ENCODE data around the gene TOR4A.
"Not testable (repeated sequence)": the region's sequence is repeated elsewhere in the genome, so short reads cannot be mapped to it uniquely, and the experiment has no call there.

TOR4A gene

DNA sequence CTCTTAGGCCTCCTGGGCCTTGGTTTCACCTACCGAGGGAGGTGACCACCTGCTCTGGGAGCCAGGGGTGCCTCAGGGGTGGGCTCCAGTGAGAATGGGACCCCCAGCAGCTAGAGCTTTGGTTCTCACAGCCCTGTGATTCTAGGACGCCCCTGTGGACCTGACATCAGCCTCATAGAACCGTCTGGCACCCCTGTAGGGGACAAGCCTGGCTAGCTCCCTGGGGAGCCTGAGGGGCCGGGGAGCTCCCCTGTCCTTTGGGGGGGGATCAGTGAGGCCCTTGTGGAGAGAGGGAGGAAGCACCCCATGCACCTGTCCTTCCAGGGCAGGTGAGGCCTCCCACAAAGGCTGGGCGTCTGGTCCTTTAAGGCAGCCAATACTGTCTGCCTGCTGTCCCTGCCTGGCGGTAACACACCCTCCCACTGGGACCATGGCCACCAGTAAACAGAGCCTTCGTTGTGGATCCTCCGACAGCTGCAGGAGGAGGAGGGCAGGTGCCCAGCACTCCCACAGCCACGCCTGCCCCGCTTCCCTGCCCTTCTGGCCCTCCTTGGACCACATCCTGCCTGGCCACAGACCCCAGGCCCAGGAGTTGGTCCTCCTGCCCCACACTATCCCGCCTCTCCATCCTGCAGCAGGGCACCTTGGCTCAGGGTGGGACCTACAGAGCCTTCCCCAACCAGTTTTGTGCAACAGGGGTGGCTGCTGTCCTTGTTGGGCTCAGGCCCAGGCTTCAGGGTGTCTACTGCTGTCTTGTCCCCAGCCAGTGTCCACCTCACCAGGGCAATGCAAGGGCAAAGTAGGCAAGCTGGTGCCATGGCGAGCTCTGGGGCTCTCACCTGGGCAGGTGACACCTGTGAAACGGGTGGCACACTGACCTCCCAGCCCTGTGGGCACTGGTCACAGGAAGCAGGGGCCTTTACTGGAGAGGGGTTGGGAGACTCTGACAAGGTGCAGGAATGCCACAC, 39.5 kb upstream of the TOR4A start:
- DNase-seq (ENCODE audit: low read depth, low spot score), result no peak

DNA sequence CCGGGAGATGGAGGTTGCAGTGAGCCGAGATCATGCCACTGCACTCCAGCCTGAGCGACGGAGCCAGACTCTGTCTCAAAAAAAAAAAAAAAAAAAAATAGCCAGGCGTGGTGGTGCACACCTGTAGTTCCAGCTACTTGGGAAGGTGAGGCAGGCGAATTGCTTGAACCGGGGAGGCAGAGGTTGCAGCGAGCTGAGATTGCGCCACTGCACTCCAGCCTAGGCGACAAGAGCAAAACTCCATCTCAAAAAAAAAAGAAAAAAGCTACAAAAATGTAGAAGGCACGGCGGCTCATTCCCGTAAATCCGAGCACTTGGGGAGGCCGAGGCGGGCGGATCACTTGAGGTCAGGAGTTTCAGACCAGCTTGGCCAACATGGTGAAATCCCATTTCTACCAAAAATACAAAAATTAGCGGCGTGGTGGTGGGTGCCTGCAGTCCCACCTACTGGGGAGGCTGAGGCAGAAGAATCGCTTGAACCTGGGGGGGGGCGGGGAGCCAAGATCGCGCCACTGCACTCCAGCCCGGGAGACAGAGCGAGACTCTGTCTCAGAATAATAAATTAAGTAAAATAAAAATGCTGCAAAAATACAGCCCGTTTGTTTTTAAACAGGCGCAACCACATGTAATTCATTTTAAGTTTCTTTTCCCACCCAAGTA, 37.9 kb upstream of the TOR4A start:
- DNase-seq (ENCODE audit: low read depth, low spot score), result not testable (repeated sequence)

DNA sequence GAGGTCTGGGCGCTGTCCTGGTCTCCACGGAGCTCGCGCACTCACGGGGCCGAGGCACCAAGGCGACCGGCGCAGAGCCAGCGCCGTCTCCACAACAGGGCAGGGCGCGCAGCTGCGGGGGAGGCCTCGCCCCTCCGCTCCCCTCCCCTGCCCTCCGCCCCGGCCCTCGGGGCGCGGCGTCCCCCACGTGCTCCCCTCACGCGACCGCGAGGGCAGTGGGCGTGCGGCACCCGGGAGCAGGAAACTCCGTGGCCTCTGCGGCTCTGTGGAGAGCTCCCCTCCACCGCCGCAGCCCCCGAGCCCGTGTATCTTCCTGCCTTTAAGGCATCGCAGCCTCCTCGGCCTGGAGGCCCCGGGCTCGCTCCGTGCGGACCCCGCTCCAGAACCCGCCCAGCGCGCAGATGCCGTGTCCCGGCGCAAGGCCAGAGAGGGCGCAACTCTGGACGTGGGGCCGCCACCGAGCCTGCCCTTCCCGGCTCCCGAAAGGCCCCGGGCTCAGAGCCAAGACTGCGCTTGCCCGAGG, 37.1 kb upstream of the TOR4A start:
- no peak for DNase-seq (ENCODE audit: low read depth, low spot score)

DNA sequence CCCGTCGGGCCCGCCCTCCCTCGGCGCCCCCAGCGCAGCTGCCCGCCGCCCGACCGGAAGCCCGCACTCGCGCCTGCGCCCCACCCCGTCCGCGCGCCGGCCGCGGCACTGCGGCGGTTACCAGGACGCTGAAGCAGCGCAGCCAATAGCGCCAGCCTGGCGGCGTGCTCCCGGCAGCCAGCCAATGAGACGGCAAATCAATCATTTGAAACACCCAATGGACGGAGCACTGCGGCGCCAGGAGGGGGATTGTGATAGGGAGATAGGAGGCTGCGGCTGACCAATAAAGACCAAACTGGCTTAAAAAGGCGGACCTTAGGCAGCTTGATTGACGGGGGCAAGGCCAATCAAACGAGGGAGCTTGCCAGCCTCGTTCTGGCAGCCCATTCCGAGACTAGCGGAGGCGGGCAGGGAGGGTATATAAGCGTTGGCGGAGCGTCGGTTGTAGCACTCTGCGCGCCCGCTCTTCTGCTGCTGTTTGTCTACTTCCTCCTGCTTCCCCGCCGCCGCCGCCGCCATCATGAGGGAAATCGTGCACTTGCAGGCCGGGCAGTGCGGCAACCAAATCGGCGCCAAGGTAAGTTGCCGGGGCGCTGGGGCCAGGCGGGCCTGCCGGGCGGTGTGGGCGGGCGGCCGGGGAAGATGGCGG, 36.6 kb upstream of the TOR4A start, which contains the start of gene TUBB4B:
Gene TUBB4B, plus strand, starts transcription at position 447 of the 649 bp plus-strand sequence. Its CDS starts 74 bp downstream, at position 521.
- peak; percentile 100 for DNase-seq (ENCODE audit: low read depth, low spot score)

DNA sequence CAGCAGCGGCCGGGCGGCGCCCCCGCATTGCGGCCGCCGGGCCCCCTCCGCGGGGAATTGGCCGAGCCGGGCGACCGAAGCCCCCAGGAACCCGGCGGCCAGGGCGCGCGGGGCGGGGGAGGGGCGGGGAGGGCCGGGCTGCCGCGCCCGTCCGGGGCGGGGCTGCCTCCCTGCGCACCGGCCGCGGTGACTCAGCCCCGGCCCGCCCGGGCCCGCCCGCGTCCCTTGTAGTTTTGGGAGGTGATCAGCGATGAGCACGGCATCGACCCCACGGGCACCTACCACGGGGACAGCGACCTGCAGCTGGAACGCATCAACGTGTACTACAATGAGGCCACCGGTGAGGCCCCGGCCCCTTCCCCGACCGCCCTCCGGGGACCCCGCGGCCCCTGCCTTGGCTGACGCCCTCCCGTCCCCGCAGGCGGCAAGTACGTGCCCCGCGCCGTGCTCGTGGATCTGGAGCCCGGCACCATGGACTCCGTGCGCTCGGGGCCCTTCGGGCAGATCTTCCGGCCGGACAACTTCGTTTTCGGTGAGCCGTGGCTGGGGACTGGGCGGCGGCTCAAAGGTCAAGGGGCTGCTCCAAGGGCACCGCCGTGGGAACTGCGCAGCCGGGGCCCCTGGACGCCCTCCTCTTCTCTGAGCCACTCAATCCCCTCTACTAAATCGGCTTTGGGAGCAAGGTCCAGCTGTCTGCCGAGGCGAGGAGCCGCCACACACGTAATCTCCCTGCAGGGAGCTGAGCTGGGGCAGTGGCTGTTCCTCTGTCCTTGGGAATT, 35.8 kb upstream of the TOR4A start:
- no peak for DNase-seq (ENCODE audit: low read depth, low spot score)

DNA sequence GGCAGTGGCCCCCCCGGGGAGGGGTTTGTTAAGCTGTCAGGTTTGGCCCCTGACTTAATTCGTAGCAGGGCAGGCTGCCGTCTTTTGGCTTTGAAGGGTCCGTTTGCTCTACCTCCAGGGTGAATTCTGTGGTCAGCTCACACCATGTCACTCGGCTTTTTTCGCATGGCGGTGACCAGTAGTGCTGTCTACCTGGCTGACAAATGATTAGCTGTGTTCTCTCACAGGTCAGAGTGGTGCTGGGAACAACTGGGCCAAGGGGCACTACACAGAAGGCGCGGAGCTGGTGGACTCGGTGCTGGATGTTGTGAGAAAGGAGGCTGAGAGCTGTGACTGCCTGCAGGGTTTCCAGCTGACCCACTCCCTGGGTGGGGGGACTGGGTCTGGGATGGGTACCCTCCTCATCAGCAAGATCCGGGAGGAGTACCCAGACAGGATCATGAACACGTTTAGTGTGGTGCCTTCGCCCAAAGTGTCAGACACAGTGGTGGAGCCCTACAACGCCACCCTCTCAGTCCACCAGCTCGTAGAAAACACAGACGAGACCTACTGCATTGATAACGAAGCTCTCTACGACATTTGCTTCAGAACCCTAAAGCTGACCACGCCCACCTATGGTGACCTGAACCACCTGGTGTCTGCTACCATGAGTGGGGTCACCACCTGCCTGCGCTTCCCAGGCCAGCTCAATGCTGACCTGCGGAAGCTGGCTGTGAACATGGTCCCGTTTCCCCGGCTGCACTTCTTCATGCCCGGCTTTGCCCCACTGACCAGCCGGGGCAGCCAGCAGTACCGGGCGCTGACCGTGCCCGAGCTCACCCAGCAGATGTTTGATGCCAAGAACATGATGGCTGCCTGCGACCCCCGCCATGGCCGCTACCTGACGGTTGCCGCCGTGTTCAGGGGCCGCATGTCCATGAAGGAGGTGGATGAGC, 35.0 kb upstream of the TOR4A start:
- no peak for DNase-seq (ENCODE audit: low read depth, low spot score)

DNA sequence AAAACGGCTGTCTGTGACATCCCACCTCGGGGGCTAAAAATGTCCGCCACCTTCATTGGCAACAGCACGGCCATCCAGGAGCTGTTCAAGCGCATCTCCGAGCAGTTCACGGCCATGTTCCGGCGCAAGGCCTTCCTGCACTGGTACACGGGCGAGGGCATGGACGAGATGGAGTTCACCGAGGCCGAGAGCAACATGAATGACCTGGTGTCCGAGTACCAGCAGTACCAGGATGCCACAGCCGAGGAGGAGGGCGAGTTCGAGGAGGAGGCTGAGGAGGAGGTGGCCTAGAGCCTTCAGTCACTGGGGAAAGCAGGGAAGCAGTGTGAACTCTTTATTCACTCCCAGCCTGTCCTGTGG, 34.3 kb upstream of the TOR4A start:
- DNase-seq (ENCODE audit: low read depth, low spot score), result not testable (repeated sequence)

DNA sequence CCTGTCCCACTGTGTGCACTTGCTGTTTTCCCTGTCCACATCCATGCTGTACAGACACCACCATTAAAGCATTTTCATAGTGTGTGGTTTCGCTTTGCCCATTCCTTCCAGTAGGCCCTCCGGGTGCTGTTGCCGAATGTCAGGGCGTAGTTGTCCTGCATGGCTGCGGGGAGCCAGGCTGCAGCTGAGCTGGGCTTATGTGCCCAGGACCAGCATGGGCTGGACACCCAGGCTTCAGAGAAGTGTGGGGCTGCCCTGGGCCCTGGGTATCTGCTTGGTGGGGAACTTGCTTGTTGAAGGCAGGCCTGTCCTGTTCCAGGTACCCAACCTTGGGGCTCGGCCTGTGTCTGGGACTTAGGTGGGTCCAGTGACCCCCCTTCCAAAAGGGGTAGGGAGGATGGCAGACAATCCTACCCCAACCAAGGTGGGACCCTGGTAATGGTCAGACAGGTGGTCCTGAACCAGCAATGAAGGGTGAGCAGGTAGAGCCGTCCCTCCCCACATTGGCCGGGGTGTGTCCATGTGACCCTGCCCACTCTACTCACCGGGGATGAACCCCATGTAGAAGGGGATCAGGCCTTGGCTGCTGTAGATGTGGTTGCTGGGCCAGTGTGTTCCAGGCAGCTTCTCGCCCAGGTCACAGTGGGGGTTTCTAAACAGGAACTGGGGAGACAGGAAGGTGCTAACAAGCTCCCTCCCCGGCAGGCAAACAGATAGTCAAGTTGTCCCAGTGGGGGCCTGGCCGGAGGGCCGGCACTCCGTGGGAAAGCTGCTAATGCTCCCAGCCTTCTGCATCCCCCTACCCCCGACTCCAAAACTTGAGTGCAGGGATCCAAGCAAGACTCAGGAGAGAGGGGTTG, 33.7 kb upstream of the TOR4A start:
- no peak for DNase-seq (ENCODE audit: low read depth, low spot score)

DNA sequence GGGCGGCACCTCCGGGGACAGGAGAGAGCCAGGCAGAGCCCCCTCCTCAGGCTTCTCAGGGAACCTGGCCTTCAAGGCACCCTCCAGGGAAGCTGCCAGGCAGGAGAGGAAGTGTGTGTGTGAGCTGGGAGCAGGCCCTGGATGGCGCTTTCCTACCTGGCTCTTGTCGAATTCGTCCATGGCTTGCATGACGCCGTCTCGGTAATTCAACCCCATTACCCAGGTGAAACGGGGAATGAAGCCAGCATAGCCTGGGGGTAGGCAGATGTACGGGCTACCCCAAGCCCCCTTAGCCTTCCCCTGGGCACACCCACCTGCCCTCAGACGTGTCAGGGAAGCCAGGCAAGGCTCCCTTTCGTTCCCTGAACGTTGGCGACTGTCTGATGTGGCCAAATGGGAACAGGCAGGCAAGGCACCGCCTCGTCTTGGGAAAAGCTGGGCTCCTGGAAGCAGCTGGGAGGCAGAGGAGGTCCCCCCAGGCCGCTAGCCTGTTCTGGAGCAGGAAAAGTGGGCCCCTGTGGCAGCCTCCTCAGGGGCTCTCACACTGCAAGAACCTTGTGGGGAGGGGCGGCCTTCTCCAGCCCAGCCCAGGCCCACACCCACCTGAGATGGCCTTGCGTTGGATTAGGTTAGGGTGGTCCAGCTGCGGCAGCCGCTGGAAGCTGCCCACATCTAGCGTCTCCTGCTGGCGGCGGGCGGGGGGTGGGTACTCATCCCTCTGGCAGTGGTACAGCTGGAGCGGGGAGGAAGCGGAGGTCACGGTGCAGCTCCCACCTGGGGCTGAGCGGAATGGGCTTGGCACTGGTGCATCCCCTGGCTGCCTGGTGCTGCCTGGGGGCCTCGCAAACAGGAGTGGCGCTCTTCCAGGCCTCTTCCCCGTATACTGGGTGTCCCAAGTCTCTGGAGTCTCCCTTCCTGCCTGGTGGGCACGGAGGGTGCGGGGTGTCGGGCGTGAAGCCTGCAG, 32.8 kb upstream of the TOR4A start:
- no peak for DNase-seq (ENCODE audit: low read depth, low spot score)

DNA sequence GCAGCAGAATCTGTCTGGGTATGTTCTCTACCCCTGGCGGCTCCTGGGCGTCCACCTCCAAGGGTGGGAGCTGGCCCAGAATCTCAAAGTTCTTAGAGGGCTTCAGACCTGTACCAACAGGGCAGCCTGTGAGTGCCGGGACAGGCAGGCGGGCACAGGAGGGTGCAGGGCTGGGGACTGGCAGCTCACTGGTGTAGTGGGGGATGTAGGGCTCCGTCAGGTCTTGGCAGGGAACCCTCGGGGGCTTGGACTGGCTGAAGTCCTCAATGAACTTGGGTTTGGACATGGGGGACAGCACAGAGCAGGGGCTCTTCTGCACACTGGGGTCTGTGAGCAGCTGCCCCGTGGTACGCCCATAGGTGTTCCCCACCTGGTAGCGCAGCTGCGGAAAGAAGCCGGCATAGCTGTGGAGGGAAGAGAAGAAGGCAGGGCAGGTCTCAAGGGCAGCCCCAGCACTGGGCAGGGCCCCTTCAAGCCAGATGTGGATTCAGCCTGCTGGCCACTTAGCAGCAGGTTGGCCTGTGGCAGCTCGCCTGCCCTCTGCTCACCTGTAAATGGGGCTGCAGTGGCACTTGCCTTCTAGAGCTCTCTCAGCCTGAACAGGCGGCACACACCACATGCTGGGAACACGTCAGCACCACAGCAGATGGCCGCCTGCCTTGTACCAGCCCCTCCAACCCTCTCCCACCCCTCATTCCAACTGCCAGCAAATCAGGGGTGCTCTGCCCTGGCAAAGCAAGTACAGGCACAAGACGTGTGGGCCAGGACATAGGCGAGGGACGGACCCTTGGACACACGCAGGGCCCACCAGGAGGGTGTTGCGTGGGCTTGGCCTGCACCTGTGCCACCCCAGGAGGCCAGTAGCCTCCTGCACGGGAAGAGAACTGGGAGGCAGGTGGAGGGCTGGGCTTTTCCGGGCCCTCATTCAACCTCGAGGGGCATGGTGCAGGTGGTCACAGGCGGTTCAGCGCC, 31.8 kb upstream of the TOR4A start:
- no peak for DNase-seq (ENCODE audit: low read depth, low spot score)

DNA sequence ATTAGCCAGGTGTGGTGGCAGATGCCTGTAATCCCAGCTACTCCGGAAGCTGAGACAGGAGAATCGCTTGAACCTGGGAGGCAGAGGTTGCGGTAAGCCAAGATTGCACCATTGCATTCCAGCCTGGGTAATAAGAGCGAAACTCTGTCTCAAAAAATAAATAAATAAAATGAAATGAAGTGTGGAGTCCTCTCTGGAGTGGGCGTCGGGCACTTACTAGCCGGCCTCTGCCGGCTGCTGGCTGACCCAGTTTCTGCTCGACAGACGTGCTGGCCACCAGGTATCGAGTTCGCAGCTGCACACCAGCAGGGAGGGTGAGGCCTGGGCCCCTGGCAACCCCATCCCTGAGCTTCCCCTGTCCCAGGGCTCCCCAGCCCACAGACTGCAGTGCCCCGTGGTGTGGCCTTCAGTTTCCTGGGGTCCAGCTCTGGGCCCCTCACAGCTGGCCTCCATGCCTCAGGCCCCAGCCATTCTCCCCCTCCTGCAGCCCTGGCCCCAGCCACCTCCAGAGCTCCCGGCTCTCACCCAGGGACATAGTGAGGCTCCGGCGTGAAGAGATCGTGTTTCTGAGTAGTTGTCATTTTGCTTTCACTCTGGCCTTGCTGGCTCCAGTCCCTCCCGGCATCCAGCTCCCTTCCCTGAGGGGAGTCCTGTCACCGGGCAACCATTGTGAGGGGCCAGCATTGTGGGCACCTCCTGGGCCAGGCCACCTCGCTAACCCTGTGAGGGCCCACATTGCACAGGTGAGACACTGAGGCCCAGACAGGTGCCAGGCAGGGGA, 30.2 kb upstream of the TOR4A start:
- DNase-seq (ENCODE audit: low read depth, low spot score), result no peak

DNA sequence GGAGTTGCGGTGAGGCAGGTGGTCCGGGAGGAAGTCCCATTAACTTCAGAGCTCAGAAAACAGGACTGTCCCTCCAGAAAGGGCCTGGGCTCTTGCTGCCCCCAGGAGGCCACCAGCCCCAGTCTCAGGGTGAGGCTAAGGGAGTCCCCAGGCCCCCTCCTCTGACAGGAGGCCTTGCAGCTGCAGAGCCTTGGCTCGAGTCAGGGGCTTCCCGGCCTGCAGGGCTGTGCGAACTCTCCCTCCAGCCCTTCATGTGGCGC, 29.7 kb upstream of the TOR4A start:
- DNase-seq (ENCODE audit: low read depth, low spot score), result no peak

DNA sequence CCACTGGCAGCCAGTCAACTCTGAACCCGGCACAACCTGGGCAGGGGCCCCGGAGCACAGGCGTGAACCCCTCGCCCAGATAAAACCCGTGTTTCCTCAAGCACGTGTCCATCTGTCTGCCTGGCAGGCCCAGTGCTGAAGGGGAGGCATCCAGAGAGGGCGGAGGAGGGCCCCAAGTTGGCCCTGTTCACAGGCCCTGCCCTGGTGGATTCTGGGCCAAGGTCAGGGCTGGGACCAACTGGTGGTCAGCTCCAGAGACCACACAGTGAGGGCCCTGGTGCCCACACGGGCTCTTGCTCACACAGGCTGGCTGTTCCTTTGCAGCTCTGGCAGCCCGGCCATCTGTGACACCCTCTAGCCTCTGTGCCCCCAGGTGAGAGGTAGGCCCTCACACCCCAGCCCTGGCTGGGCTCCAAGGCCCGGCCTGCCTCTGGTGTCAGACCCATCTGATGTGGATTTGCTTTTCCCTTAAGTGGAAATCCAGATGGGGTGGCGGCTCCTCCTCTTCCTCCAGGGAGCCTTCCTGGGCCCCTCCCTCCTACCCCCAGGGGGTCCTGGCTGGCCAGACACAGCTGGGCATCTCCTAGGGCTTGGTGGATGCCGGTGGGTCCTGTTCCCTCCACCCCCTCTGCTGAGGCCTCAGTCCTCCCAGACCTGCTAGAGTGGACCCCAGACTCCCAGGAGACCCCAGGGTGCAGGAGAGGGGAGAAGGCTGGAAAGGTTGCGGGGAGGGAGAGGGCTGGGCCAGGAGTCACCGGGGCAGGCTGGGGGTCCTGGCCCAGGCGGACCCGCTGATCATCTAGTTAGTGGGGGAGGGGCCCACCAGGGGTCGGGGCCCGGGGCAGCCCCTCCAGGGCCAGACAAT, 27.0 kb upstream of the TOR4A start:
- no peak for DNase-seq (ENCODE audit: low read depth, low spot score)

DNA sequence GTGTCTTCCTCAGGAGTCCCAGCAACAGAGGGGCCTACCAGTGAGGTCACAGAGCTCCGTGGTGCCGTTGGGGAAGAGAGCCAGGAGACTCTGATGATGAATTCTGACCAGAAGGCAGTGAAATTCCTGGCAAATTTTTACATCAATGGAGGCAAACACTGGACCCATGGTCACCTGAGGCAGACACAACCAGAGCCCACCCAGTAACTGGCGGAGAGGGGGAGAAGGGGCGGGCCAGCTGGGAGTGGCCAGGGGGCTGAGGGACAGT, 26.4 kb upstream of the TOR4A start, which contains the start of gene STPG3:
Gene STPG3, plus strand, starts transcription at position 93 of the 268 bp plus-strand sequence. Its CDS starts 1 bp downstream, at position 94.
- DNase-seq (ENCODE audit: low read depth, low spot score), result no peak

DNA sequence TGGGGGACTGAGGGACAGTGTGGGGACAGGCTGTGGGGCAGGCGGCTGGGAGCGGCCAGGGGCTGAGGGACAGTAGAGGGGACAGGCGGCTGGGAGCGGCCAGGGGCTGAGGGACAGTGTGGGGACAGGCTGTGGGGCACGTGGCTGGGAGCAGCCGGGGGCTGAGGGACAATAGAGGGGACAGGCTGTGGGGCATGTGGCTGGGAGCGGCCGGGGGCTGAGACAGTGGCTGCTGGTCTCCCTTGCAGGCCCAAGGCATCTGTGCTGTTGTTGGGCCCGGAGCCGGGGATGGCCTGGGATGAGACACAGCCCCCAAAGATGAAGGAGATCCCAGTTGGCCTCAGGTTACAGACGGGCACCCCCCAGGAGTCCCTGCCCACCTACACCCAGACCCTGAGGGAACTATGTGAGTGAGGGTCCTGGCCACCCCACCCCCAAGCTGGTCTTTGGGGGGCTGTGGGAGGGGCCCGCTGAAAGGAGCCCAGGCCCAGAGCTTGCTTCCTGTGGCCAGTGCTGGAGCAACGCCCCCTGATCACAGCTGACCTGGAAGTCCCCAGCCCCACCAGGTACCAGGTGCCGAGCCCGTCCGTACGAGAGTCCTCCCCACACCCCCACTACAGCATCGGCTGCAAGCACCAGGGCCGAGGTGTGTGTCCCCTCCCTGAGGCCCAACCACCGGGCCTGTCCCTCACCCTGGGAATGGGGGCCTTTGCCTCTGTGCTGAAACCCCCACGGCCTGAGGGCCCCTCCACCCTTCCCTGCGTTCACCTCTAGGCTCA, 25.8 kb upstream of the TOR4A start:
- DNase-seq (ENCODE audit: low read depth, low spot score), result no peak

Measured in brain pericyte (primary cell).